T-cell (primary cell): ENCODE results near the gene LIMS2. TPM values are rescaled to one million over a fixed set of nuclear protein-coding genes. Genes with fewer than 3 reads are reported as not detected.

Source experiments
- ATAC-seq, 4 experiments: fragments of 200-7000 bp in 3 of 4; fragments of 150-1000 bp in 1 of 4; cut with Tn5 transposase; replicated peaks in 1 of 4; 1 replicate in 3 of 4; 2 replicates in 1 of 4; pipeline ENCODE4 v1.10.0; 2021; ENCODE audit warnings: moderate library complexity in 3 of 4, mild to moderate bottlenecking in 2 of 4, moderate number of reproducible peaks in 1 of 4
- CTCF ChIA-PET, 2 donors: fragments of 300-600 bp; sonication (Branson Sonifier 250); formaldehyde crosslinking; loops; one replicate each; lab custom pipeline; 2022; ENCODE audit warnings: antibody characterized with exemption in 2 of 2; lab: Charles Lee
- POLR2A ChIA-PET, 2 donors: fragments of 300-600 bp; sonication (Branson Sonifier 250); formaldehyde crosslinking; loops; one replicate each; lab custom pipeline; 2022; ENCODE audit warnings: antibody characterized with exemption in 2 of 2; lab: Charles Lee
- DNase-seq, 35 experiments: peaks; one replicate each; pipeline versions ENCODE4 v3.0.0 to v3.0.0-alpha.2; 2013 to 2023
- H3K27ac ChIP-seq: one replicate; pipeline ENCODE4 v1.5.1; 2013; ENCODE audit warnings: low read length
- H3K27me3 ChIP-seq, 2 experiments: replicated peaks in 1 of 2; 1 replicate in 1 of 2; 2 replicates in 1 of 2; pipeline versions ENCODE4 v1.6.1 to v1.7.0; 2013; ENCODE audit warnings: low read length in 1 of 2, mixed read lengths in 1 of 2; ENCODE audit not compliant: control insufficient read depth in 2 of 2, insufficient read depth in 2 of 2; ENCODE audit errors: extremely low read depth in 1 of 2
- H3K36me3 ChIP-seq, 2 donors: 1 replicate in 1 of 2; 2 replicates in 1 of 2; pipeline versions ENCODE4 v1.6.1 to v1.7.0; 2013; ENCODE audit warnings: low read length in 1 of 2; ENCODE audit not compliant: control insufficient read depth in 2 of 2, insufficient read depth in 1 of 2; ENCODE audit errors: extremely low read depth in 1 of 2
- H3K4me1 ChIP-seq, 2 experiments: 1 replicate in 1 of 2; 2 replicates in 1 of 2; pipeline versions ENCODE4 v1.6.1 to v1.7.0; 2013; ENCODE audit warnings: low read length in 2 of 2, mixed read lengths in 1 of 2; ENCODE audit not compliant: insufficient read depth in 2 of 2, control insufficient read depth in 1 of 2; ENCODE audit errors: extremely low read depth in 1 of 2
- H3K4me3 ChIP-seq, 2 donors: 1 replicate in 1 of 2; 2 replicates in 1 of 2; pipeline versions ENCODE4 v1.5.1 to v1.7.0; 2013; ENCODE audit warnings: mild to moderate bottlenecking in 2 of 2, low read length in 1 of 2, moderate library complexity in 1 of 2; ENCODE audit not compliant: control insufficient read depth in 1 of 2; ENCODE audit errors: extremely low read depth in 1 of 2
- H3K9me3 ChIP-seq: 2 replicates; pipeline ENCODE4 v1.7.0; 2013
- H3K27ac Mint-ChIP-seq, 2 donors: one replicate each; pipeline ENCODE4 v1.8.0; 2020 to 2021; ENCODE audit warnings: mild to moderate bottlenecking in 2 of 2, mixed read lengths in 2 of 2
- H3K27me3 Mint-ChIP-seq, 2 donors: one replicate each; pipeline ENCODE4 v1.8.0; 2021 to 2022; ENCODE audit warnings: mixed read lengths in 2 of 2
- H3K36me3 Mint-ChIP-seq: one replicate; pipeline ENCODE4 v1.8.0; 2021; ENCODE audit warnings: mixed read lengths
- H3K4me1 Mint-ChIP-seq, 3 donors: one replicate each; pipeline ENCODE4 v1.8.0; 2020 to 2022; ENCODE audit warnings: mixed read lengths in 3 of 3, mild to moderate bottlenecking in 1 of 3
- H3K4me3 Mint-ChIP-seq, 3 donors: one replicate each; pipeline ENCODE4 v1.8.0; 2020 to 2022; ENCODE audit warnings: mild to moderate bottlenecking in 3 of 3, mixed read lengths in 3 of 3, moderate library complexity in 3 of 3
- H3K9me3 Mint-ChIP-seq, 3 donors: one replicate each; pipeline ENCODE4 v1.8.0; 2020 to 2022; ENCODE audit warnings: mixed read lengths in 3 of 3
- WGBS: methylation state at CpG from one replicate; pipeline ENCODE4 v1.1.5; 2013; ENCODE audit warnings: missing lambda C conversion rate; ENCODE audit not compliant: insufficient coverage; 5-methylcytosine and 5-hydroxymethylcytosine counted together
- total RNA-seq, 35 experiments: library from RNA in 6 of 35; stranded (reverse) in 6 of 35; fragments of 120-200 nt in 1 of 35; gene quantifications; one replicate each; pipeline versions ENCODE4 v1.2.1 to v1.2.4 and lab custom pipeline; 2013 to 2026

Gene LIMS2
- total RNA-seq, 5 donors from 2014 or later (not counting 1 experiment from before 2014, with no cell fraction given), result 8.4 to 14.8 (median 10.3) TPM

GRCh38 chr2:127671557-127672302 lies 3.6 kb downstream of the LIMS2 start:
- DNase-seq, result no peak
- Histone ChIP-seq H3K9me3 (no peaks in the 10 kb centered on the region), H3K4me3 (no peak overlapping the region), H3K27me3 (peaks cover 0 to 59% of the 10 kb centered on the region in 2 experiments), H3K27ac (no peak overlapping the region), H3K36me3 (no peaks in the 10 kb centered on the region), H3K4me1 (peaks cover 0 to 14% of the 10 kb centered on the region in 2 experiments)
- Mint-ChIP-seq H3K4me1 (peaks cover 7 to 14% (median 8%) of the 10 kb centered on the region in 3 donors), H3K4me3 (no peak overlapping the region), H3K27ac (no peak overlapping the region), H3K36me3 (no peaks in the 10 kb centered on the region), H3K9me3 (no peaks in the 10 kb centered on the region), H3K27me3 (peaks cover 34 to 58% of the 10 kb centered on the region in 2 donors)
- ChIA-PET POLR2A (no interaction called here), CTCF (no interaction called here)
- WGBS, result 70% methylated on average over 9 of the region's 14 CpGs
- ATAC-seq, result no peak

- WGBS, result no CpG with 5 or more reads among the region's 5 CpGs
- Histone ChIP-seq H3K27me3 (peaks cover 1 to 51% of the 10 kb centered on the region in 2 experiments), H3K4me3 (no peak overlapping the region), H3K4me1 (peaks cover 0 to 13% of the 10 kb centered on the region in 2 experiments), H3K36me3 (no peaks in the 10 kb centered on the region), H3K9me3 (no peaks in the 10 kb centered on the region), H3K27ac (no peak overlapping the region)
- CTCF ChIA-PET, result no interaction called here
- no peak overlapping the region for H3K27ac Mint-ChIP-seq
- ATAC-seq, result no peak
- peaks cover 40 to 58% of the 10 kb centered on the region in 2 donors for H3K27me3 Mint-ChIP-seq
- H3K4me1 Mint-ChIP-seq, result peaks cover 7 to 12% (median 8%) of the 10 kb centered on the region in 3 donors
- H3K9me3 Mint-ChIP-seq, result no peaks in the 10 kb centered on the region
- DNase-seq, result no peak
- H3K4me3 Mint-ChIP-seq, result no peak overlapping the region
- no peaks in the 10 kb centered on the region for H3K36me3 Mint-ChIP-seq
- POLR2A ChIA-PET, result no interaction called here
Observed at GRCh38 chr2:127670957-127671290, 4.4 kb downstream of the LIMS2 start.

GRCh38 chr2:127670055-127670956 lies 5.0 kb downstream of the LIMS2 start:
- ChIA-PET CTCF (no interaction called here), POLR2A (no interaction called here)
- Histone ChIP-seq H3K4me1 (peaks cover 0 to 7% of the 10 kb centered on the region in 2 experiments), H3K27ac (no peak overlapping the region), H3K4me3 (no peak overlapping the region), H3K36me3 (no peaks in the 10 kb centered on the region), H3K9me3 (no peaks in the 10 kb centered on the region), H3K27me3 (peaks cover 5 to 47% of the 10 kb centered on the region in 2 experiments)
- no peak for DNase-seq
- peaks cover 4 to 8% (median 7%) of the 10 kb centered on the region in 3 donors for H3K4me1 Mint-ChIP-seq
- H3K9me3 Mint-ChIP-seq, result no peaks in the 10 kb centered on the region
- H3K27ac Mint-ChIP-seq, result no peak overlapping the region
- no peak for ATAC-seq
- H3K4me3 Mint-ChIP-seq, result no peak overlapping the region
- no peaks in the 10 kb centered on the region for H3K36me3 Mint-ChIP-seq
- WGBS, result 72% methylated on average over 2 of the region's 10 CpGs
- H3K27me3 Mint-ChIP-seq, result peaks cover 43 to 60% of the 10 kb centered on the region in 2 donors

DNA sequence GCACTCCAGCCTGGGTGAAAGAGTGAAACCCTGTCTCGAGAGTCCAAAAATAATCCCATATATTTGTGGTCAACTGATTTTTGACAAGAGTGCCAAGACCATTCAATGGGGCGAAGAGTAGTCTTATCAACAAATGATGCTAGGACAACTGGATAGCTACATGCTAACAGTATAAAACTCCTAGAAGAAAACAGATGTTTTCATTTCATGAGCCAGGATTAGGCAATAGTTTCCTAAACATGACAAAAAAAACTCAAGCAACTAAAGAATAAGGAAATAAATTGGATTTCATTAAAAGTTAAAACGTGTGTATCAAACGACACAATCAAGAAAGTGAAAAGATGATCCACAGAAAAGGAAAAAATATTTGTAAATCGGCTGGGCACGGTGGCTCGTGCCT lies 6.3 kb downstream of the LIMS2 start:
- H3K9me3 ChIP-seq, result no peaks in the 10 kb centered on the region
- 83% methylated on average over 1 of the region's 7 CpGs for WGBS
- peaks cover 45 to 61% of the 10 kb centered on the region in 2 donors for H3K27me3 Mint-ChIP-seq
- H3K27me3 ChIP-seq, result peaks cover 5 to 50% of the 10 kb centered on the region in 2 experiments
- ChIA-PET CTCF (no interaction called here), POLR2A (no interaction called here)
- H3K4me3 ChIP-seq, result no peak overlapping the region
- no peak overlapping the region for H3K27ac Mint-ChIP-seq
- no peak overlapping the region for H3K4me3 Mint-ChIP-seq
- no peaks in the 10 kb centered on the region for H3K4me1 ChIP-seq
- peaks cover 0 to 3% (median 2%) of the 10 kb centered on the region in 3 donors for H3K4me1 Mint-ChIP-seq
- no peaks in the 10 kb centered on the region for H3K36me3 Mint-ChIP-seq
- no peaks in the 10 kb centered on the region for H3K36me3 ChIP-seq
- DNase-seq (no peak), ATAC-seq (no peak)
- no peaks in the 10 kb centered on the region for H3K9me3 Mint-ChIP-seq
- H3K27ac ChIP-seq, result no peak overlapping the region

GRCh38 chr2:127665267-127665893 lies 9.9 kb downstream of the LIMS2 start:
- Mint-ChIP-seq H3K27me3 (peaks cover 48 to 63% of the 10 kb centered on the region in 2 donors), H3K36me3 (no peaks in the 10 kb centered on the region), H3K27ac (no peak overlapping the region), H3K4me3 (no peak overlapping the region), H3K9me3 (no peaks in the 10 kb centered on the region), H3K4me1 (peaks cover 0 to 3% (median 0%) of the 10 kb centered on the region in 3 donors)
- WGBS, result no CpG with 5 or more reads among the region's 8 CpGs
- Histone ChIP-seq H3K4me3 (no peak overlapping the region), H3K27ac (no peak overlapping the region), H3K27me3 (peaks cover 5 to 45% of the 10 kb centered on the region in 2 experiments), H3K36me3 (no peaks in the 10 kb centered on the region), H3K4me1 (no peaks in the 10 kb centered on the region), H3K9me3 (no peaks in the 10 kb centered on the region)
- DNase-seq, result no peak
- ATAC-seq, result no peak
- ChIA-PET POLR2A (no interaction called here), CTCF (no interaction called here)

GRCh38 chr2:127664895-127665225 lies 10.5 kb downstream of the LIMS2 start:
- Mint-ChIP-seq H3K36me3 (no peaks in the 10 kb centered on the region), H3K27me3 (peaks cover 44 to 67% of the 10 kb centered on the region in 2 donors), H3K9me3 (no peaks in the 10 kb centered on the region), H3K4me3 (no peak overlapping the region), H3K4me1 (peaks cover 0 to 3% (median 0%) of the 10 kb centered on the region in 3 donors), H3K27ac (no peak overlapping the region)
- ATAC-seq, result no peak
- Histone ChIP-seq H3K4me1 (no peaks in the 10 kb centered on the region), H3K4me3 (no peak overlapping the region), H3K9me3 (no peaks in the 10 kb centered on the region), H3K36me3 (no peaks in the 10 kb centered on the region), H3K27me3 (peaks cover 5 to 46% of the 10 kb centered on the region in 2 experiments), H3K27ac (no peak overlapping the region)
- CTCF ChIA-PET, result no interaction called here
- no peak for DNase-seq
- POLR2A ChIA-PET, result no interaction called here
- 100% methylated on average over 6 of the region's 6 CpGs for WGBS
